ENCODE measurements around the gene TSPAN32. TPM values are rescaled to one million over a fixed set of nuclear protein-coding genes. Genes with fewer than 3 reads are reported as not detected.

The TSPAN32 gene
- total RNA-seq, 2 donors from 2014 or later, result 8.1 to 14.8 TPM

GRCh38 chr11:2263724-2264360, 38.0 kb upstream of the TSPAN32 start:
- H3K36me3 Mint-ChIP-seq (ENCODE audit: low read depth), result no peaks in the 10 kb centered on the region
- no peak for ATAC-seq (replicated peaks)

GRCh38 chr11:2264366-2265053, 37.3 kb upstream of the TSPAN32 start:
- H3K9me3 Mint-ChIP-seq, result no peaks in the 10 kb centered on the region
- H3K27ac Mint-ChIP-seq, result peak overlapping the region; percentile 90
- no peak for ATAC-seq (replicated peaks)
- no peak overlapping the region for H3K4me3 Mint-ChIP-seq
- no peaks in the 10 kb centered on the region for H3K27me3 Mint-ChIP-seq
- H3K4me1 Mint-ChIP-seq, result peaks cover 14% of the 10 kb centered on the region
- H3K36me3 Mint-ChIP-seq (ENCODE audit: low read depth), result no peaks in the 10 kb centered on the region

More at GRCh38 chr11:2263724-2264360, 38.0 kb upstream of the TSPAN32 start:
- Mint-ChIP-seq H3K27ac (no peak overlapping the region), H3K4me3 (no peak overlapping the region), H3K27me3 (no peaks in the 10 kb centered on the region), H3K4me1 (peaks cover 14% of the 10 kb centered on the region), H3K9me3 (no peaks in the 10 kb centered on the region)

GRCh38 chr11:2265396-2265795, 36.4 kb upstream of the TSPAN32 start:
- no peaks in the 10 kb centered on the region for H3K36me3 Mint-ChIP-seq (ENCODE audit: low read depth)
- peak; percentile 70 for ATAC-seq (replicated peaks)
- H3K9me3 Mint-ChIP-seq, result no peaks in the 10 kb centered on the region
- H3K4me1 Mint-ChIP-seq, result peaks cover 14% of the 10 kb centered on the region
- peak overlapping the region; percentile 90 for H3K27ac Mint-ChIP-seq
- peak overlapping the region; percentile 80 for H3K4me3 Mint-ChIP-seq
- H3K27me3 Mint-ChIP-seq, result no peaks in the 10 kb centered on the region

- Mint-ChIP-seq H3K27me3 (no peaks in the 10 kb centered on the region), H3K4me1 (peaks cover 14% of the 10 kb centered on the region), H3K4me3 (peak overlapping the region; percentile 80), H3K27ac (peak overlapping the region; percentile 90), H3K9me3 (no peaks in the 10 kb centered on the region), H3K36me3 (ENCODE audit: low read depth) (no peaks in the 10 kb centered on the region)
- ATAC-seq (replicated peaks), result no peak
Observed at GRCh38 chr11:2265854-2266585, 35.8 kb upstream of the TSPAN32 start.

- H3K4me3 Mint-ChIP-seq, result peak overlapping the region; percentile 80
- no peaks in the 10 kb centered on the region for H3K9me3 Mint-ChIP-seq
- no peaks in the 10 kb centered on the region for H3K36me3 Mint-ChIP-seq (ENCODE audit: low read depth)
- peaks cover 3% of the 10 kb centered on the region for H3K27me3 Mint-ChIP-seq
- H3K4me1 Mint-ChIP-seq, result peaks cover 14% of the 10 kb centered on the region
- ATAC-seq (replicated peaks), result no peak
- no peak overlapping the region for H3K27ac Mint-ChIP-seq
Observed at GRCh38 chr11:2266586-2267305, 35.1 kb upstream of the TSPAN32 start.

GRCh38 chr11:2267306-2267850, 34.4 kb upstream of the TSPAN32 start:
- H3K9me3 Mint-ChIP-seq, result no peaks in the 10 kb centered on the region
- no peak for ATAC-seq (replicated peaks)
- no peaks in the 10 kb centered on the region for H3K36me3 Mint-ChIP-seq (ENCODE audit: low read depth)
- H3K4me1 Mint-ChIP-seq, result peaks cover 14% of the 10 kb centered on the region
- peak overlapping the region; percentile 62 for H3K4me3 Mint-ChIP-seq
- H3K27ac Mint-ChIP-seq, result no peak overlapping the region
- H3K27me3 Mint-ChIP-seq, result peaks cover 3% of the 10 kb centered on the region

- H3K4me3 Mint-ChIP-seq, result peak overlapping the region; percentile 62
- ATAC-seq (replicated peaks), result no peak
- H3K36me3 Mint-ChIP-seq (ENCODE audit: low read depth), result no peaks in the 10 kb centered on the region
- no peak overlapping the region for H3K27ac Mint-ChIP-seq
- no peaks in the 10 kb centered on the region for H3K9me3 Mint-ChIP-seq
- peaks cover 14% of the 10 kb centered on the region for H3K4me1 Mint-ChIP-seq
- H3K27me3 Mint-ChIP-seq, result peaks cover 6% of the 10 kb centered on the region
Observed at GRCh38 chr11:2267851-2268728, 33.7 kb upstream of the TSPAN32 start.

GRCh38 chr11:2268729-2269600, 32.8 kb upstream of the TSPAN32 start:
- Mint-ChIP-seq H3K9me3 (no peaks in the 10 kb centered on the region), H3K27me3 (peaks cover 8% of the 10 kb centered on the region), H3K36me3 (ENCODE audit: low read depth) (no peaks in the 10 kb centered on the region), H3K4me3 (peak overlapping the region; percentile 62), H3K27ac (no peak overlapping the region), H3K4me1 (peaks cover 14% of the 10 kb centered on the region)
- ATAC-seq (replicated peaks), result peak; percentile 80

- peaks cover 13% of the 10 kb centered on the region for H3K27me3 Mint-ChIP-seq
- peaks cover 14% of the 10 kb centered on the region for H3K4me1 Mint-ChIP-seq
- no peaks in the 10 kb centered on the region for H3K36me3 Mint-ChIP-seq (ENCODE audit: low read depth)
- H3K4me3 Mint-ChIP-seq, result peak overlapping the region; percentile 62
- no peaks in the 10 kb centered on the region for H3K9me3 Mint-ChIP-seq
- H3K27ac Mint-ChIP-seq, result no peak overlapping the region
- ATAC-seq (replicated peaks), result peak; percentile 19
Observed at GRCh38 chr11:2269601-2270321, 32.1 kb upstream of the TSPAN32 start.

GRCh38 chr11:2270322-2271076, 31.3 kb upstream of the TSPAN32 start, which contains the start of gene ASCL2:
Gene ASCL2 (minus strand): TSS chr11:2270588. CDS start chr11:2270332, 256 bp downstream.
- Mint-ChIP-seq H3K9me3 (no peaks in the 10 kb centered on the region), H3K4me3 (peak within 1 kb of the TSS; percentile 67), H3K4me1 (peaks cover 11% of the 10 kb centered on the region), H3K27ac (no peak within 1 kb of the TSS), H3K27me3 (peaks cover 13% of the 10 kb centered on the region), H3K36me3 (ENCODE audit: low read depth) (no peaks in the 10 kb centered on the region)
- ATAC-seq (replicated peaks), result no peak

GRCh38 chr11:2271077-2271326, 30.8 kb upstream of the TSPAN32 start:
- H3K27ac Mint-ChIP-seq, result no peak overlapping the region
- H3K36me3 Mint-ChIP-seq (ENCODE audit: low read depth), result no peaks in the 10 kb centered on the region
- no peaks in the 10 kb centered on the region for H3K9me3 Mint-ChIP-seq
- H3K27me3 Mint-ChIP-seq, result peaks cover 13% of the 10 kb centered on the region
- peaks cover 6% of the 10 kb centered on the region for H3K4me1 Mint-ChIP-seq
- H3K4me3 Mint-ChIP-seq, result peak overlapping the region; percentile 67
- ATAC-seq (replicated peaks), result peak; percentile 50

Measured in activated T-helper 17 cell treated with anti-CD3 and anti-CD28 coated beads, Interleukin-2, amount 50 U/mL, for 72 hours (primary cell).